Stimulated activated CD8-positive, alpha-beta memory T cell treated with anti-CD3 and anti-CD28 coated beads, Interleukin-15, amount 100 ng/mL, for 4 hours (primary cell): ENCODE measurements around the gene UBE2E2.

Source experiments
- DNase-seq, 2 donors: peaks; one replicate each; pipeline ENCODE4 v3.0.0-alpha.2; 2020; ENCODE audit warnings: low read depth in 2 of 2

UBE2E2 gene

GRCh38 chr3:23276913-23277658 lies 74.0 kb downstream of the UBE2E2 start:
- DNase-seq = no peak

DNA sequence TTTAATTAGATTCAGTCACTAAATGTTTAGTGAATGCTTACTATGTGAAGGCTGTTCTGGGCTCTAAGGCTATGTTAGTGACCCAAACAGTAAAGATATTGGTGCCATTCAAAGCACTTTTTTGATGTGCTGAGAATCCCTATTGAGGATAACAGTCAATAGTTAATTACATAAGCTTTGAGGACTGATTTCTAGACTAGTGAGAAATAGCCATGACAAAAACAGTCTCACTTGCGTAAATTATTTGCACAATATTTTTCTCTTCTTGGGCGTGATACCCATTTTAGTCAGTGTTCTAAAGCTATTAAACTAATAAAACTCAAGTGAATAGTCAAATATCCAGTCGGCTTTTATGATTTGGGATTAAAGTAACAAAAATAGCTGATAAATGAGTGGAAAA lies 74.6 kb downstream of the UBE2E2 start:
- DNase-seq = no peak

- no peak for DNase-seq
Observed at GRCh38 chr3:23283625-23284024, 80.5 kb downstream of the UBE2E2 start.

DNA sequence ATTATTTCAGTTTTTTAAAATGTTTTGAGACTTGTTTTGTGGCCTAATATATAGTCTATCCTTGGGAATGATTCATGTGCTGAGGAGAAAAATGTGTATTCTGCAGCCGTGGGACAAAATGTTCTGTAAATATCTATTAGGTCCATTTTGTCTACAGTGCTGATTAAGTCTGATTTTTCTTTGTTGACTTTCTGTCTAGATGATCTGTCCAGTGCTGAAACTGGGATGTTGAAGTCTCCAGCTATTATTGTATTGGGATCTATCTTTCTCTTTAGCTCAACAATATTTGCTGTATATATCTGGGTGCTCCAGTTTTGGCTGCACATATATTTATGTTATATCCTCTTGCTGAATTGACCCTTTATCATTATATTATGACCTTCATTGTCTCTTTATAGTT lies 85.2 kb downstream of the UBE2E2 start:
- DNase-seq = no peak

DNA sequence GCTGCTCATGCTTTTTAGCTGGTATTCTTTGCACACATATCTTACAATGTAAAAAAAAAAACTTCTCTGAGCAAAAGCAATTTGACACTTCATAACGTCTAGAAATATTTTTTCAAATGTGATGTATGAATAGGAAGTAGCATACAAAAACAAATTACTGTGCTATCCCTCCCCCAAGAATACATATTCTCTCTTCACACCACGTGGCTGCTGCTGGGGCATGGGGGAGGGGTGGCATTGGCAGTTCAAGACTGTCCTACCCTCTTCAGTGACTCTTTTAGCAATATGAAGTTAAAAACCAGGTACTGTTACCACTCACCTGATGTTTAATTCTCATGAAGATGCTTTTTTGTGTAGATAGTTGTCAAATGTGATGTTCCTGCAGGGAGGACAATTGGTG lies 85.6 kb downstream of the UBE2E2 start:
- no peak for DNase-seq

- no peak for DNase-seq
Observed at GRCh38 chr3:23292432-23292831, 89.3 kb downstream of the UBE2E2 start.

DNA sequence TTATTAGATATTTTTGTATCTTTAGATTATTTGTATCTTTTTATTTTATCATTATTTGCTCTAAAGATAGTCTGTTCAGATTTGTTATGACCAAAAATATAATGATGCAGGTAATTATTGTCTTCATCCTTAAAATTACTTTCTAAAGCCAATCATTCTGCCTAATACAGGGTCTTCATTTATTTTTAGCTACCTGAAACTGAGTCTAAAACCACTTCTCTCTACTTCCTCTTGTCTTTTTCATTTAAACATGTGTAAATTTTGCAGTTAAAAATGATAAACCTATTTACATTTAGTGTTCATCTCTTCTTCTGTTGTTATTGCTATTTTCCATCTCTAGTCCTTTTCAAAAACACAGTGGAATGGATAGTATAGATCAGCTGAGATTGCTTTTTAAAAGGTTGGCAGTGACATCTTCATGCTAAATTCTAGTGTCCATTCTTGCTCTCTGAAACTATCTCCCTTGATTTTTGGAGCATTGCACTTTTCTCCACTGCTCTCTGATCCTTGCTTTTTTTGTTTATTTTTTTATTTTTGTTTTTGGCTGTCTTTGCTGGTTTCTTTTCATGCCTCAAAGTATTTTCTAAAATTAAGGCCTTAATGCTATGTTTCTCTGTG lies 91.8 kb downstream of the UBE2E2 start:
- DNase-seq = no peak

DNA sequence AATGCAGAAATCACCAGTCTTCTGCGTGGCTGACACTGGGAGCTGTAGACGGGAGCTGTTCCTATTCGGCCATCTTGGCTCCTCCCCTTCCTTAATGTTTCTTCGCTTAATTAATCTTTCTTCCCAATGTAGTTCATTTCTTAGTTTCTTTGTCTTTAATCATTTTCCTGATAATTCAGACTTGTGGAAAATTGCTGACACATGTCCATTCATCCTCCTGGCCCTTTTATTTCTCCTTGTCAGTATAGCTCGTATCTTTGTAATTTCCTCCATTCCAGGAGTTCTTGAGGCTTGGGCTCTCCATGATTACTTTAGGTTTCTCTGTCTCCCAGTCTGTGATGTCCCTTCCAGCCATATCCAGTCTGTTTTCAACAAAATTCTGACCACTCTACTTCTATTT lies 98.7 kb downstream of the UBE2E2 start:
- DNase-seq = no peak

GRCh38 chr3:23302271-23302670 lies 99.1 kb downstream of the UBE2E2 start:
- no peak for DNase-seq

GRCh38 chr3:23303601-23304217 lies 100.6 kb downstream of the UBE2E2 start:
- DNase-seq = no peak

GRCh38 chr3:23304424-23304823 lies 101.3 kb downstream of the UBE2E2 start:
- DNase-seq = no peak

- no peak for DNase-seq
Observed at GRCh38 chr3:23308986-23309625, 106.0 kb downstream of the UBE2E2 start.

DNA sequence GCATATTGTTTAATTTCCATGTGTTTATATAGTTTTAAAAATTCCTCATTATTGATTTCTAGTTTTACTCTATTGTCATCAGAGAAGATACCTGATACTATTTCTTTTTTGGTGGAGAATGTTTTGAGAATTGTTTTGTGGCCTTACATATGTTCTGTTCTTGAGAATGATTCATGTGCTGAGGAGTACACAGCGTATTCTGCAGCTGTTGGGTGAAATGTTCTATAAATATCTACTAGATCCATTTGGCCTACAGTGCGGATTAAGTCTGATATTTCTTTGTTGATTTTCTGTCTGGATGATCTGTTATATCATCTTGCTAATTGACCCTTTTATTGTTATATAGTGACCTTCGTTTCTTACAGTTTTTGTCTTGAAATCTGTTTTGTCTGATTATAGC lies 109.7 kb downstream of the UBE2E2 start:
- DNase-seq = no peak

DNA sequence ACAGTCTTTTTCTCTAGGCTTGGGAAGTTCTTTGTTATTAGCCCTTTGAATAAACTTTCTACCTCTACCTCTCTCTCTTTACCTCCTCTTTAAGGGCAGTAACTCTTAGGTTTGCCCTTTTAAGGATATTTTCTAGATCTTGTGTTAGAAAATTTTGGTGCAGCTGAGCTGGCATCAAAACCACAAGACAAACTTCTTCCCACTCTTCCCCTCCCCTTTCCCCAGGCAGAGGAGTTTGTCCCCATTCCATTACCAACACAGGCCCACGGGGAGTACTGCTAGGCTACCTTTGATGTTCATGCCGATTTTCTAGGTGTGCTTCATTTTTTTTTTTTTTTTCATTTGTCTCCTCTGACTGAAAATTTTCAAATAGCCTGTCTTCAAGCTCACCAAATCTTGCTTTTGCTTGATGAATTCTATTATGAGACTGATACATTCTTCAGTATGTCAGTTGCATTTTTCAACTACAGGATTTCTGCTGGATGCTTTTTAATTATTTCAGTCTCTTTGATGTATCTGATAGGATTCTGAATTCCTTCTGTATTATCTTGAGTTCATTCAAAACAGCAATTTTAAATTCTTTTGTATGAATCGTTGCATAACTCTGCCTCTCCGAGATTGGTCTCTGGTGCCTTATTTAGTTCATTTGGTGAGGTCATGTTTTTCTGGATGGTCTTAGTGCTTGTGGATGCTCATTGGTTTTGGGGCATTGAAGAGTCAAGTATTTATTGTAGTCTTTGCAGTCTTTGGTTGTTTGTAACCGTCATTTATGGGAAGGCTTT lies 112.0 kb downstream of the UBE2E2 start:
- DNase-seq = no peak

- no peak for DNase-seq
Observed at GRCh38 chr3:23316924-23317323, 113.8 kb downstream of the UBE2E2 start.

- no peak for DNase-seq
Observed at GRCh38 chr3:23319366-23320312, 116.5 kb downstream of the UBE2E2 start.

- DNase-seq = no peak
Observed at GRCh38 chr3:23320586-23321570, 117.8 kb downstream of the UBE2E2 start.

DNA sequence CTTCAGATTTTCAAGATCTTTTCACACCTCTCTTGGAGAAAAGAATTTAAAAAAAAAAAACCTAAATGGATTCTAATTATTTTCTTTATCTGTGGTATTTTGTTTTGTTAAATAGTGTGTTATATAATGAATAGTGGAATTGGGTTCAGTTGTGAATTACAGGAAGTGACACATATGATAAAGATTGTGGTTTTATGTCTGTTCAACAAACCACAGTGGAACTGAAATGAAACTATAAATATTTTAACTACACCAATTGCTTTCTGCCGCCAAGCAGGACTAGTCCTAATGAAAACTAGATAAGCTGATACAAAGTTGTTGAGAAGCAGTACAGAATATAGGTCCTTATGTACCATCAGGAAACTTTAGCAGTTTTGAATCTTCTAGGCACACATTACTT lies 121.6 kb downstream of the UBE2E2 start:
- no peak for DNase-seq

DNA sequence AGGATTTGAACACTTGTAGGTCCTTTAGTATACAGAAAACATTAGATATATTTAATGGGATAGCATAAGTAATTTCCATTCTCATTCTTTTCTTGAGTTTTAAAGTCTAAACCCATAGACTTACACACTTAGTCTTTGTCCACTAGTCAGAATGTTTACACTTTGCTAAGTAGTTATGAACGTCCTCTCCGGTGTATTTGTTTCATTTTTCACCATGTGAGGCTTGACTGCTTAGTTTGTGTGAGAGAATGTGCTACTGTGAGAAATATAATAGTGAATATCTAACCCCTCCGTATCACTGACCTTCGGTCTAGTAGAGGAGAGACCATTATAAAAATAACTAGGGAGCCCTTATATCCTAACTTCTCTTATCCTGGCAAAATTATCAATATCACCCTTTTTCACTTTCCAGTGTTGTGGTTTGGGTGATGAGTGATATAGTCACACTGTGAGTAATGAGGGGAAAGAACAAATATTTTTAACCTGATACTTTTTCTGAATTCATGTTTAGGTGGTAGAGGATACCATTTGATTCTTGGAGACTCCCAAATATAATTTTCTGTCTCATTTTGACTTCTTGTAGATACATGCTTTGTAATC lies 122.4 kb downstream of the UBE2E2 start:
- DNase-seq = no peak
